Erythroblast (primary cell): ENCODE results near the gene MCTS1.

Experiments used
- GATA1 ChIP-seq: IDR thresholded peaks from 2 replicates; pipeline ENCODE4 v1.6.1; 2011; ENCODE audit warnings: low read depth, mild to moderate bottlenecking, control low read depth, low read length, moderate library complexity
- POLR2A ChIP-seq: IDR thresholded peaks from 2 replicates; pipeline ENCODE4 v1.6.1; 2011; ENCODE audit warnings: mild to moderate bottlenecking, low read length

DNA sequence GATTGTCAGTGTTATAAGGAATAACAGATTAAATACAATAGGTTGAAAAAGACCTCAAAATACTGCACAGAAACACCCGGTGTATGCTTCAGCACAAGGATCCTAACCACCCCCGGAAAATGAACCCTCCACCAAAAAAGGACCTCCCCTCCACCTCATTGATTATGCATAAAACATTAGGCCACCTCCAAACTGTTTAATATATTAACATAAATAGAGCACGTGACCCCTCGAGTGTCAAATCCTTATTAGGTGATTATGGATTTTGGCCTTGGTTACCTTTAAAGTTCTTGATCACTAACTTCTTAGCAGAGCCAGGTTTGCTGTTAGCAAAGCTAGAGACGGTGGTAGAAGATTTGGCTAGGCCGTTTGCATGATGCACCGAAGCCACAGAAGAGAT lies 44.1 kb upstream of the MCTS1 start:
- no peak for TF ChIP-seq POLR2A
- TF ChIP-seq GATA1, result no peak
